ENCODE data around the gene C2CD3.

C2CD3 gene

DNA sequence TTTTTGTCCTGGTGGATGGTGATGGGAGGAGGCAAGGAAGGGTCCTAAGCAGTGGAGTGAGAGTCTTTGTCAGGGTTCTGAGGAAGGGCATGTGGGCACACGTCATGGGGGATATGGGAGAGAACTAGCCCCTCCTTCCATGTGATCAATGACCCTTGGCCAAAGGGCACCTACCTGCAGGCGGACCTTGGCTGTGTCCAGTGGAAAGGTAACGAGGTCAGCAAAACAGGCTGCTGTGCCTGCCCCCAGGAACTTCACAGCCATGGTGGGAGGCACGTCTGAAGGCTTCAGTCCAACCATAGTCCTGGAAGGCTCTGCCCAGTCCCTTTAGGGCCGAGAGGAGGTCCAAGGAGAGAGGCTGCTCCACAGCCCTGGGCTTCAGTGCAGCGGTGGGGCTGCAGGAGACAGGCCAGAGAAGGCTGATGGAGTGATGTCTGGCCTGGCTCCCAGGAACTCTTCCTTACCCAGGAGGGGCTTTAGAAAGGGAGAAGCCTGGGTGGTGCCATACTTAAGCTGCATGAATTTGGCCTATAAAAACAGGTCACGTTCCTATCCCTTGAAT, 164.0 kb downstream of the C2CD3 start:
- Histone ChIP-seq H3K36me3 (peaks cover 14 to 54% (median 15%) of the 10 kb centered on the region in 3 donors), H3K4me3 (no peak overlapping the region), H3K4me1 (no peaks in the 10 kb centered on the region), H3K9me3 (no peaks in the 10 kb centered on the region), H3K27ac (no peak overlapping the region), H3K27me3 (no peaks in the 10 kb centered on the region)
- TF ChIP-seq, protein P1, sequence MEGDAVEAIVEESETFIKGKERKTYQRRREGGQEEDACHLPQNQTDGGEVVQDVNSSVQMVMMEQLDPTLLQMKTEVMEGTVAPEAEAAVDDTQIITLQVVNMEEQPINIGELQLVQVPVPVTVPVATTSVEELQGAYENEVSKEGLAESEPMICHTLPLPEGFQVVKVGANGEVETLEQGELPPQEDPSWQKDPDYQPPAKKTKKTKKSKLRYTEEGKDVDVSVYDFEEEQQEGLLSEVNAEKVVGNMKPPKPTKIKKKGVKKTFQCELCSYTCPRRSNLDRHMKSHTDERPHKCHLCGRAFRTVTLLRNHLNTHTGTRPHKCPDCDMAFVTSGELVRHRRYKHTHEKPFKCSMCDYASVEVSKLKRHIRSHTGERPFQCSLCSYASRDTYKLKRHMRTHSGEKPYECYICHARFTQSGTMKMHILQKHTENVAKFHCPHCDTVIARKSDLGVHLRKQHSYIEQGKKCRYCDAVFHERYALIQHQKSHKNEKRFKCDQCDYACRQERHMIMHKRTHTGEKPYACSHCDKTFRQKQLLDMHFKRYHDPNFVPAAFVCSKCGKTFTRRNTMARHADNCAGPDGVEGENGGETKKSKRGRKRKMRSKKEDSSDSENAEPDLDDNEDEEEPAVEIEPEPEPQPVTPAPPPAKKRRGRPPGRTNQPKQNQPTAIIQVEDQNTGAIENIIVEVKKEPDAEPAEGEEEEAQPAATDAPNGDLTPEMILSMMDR (IDR thresholded peaks at IDR 0.05) = no peak
- intact Hi-C loops (cut with DNase I; ENCODE audit: low total_unique reads) = no loop called here
- DNase-seq = no peak

DNA sequence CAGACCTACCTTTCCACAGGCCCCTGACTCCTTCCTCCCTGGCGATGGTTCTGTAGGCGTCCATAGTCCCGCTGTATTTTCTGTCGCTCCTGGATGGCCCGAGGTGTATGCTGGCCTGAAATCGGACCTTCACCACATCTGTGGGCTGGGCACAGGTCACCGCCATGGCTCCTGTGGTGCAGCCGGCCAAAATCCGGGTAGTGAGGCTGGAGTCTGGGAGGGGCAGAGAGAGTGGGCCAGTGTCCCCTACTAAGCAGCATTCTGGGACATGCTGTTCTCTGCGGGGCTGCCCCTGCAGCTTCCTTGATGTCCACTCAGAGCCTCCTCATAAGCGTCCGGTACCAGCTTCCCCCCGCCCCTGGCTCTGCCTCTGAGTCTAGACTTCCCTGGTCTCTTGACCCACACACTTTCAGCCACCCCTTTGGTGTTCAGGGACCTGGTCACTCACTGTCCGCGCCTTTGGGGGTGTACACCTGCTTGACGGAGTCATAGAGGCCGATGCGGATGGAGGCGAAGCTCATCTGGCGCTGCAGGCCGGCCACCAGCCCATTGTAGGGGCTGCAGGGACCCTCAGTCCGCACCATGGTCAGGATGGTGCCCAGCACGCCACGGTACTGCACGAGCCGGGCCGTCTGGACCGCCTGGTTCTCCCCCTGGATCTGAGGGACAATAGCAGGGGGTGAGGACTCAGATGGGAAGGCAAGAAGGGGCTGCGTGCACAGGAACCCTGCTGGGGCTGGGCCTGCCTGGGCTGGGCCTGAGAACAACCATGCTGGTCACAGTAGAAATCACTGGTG, 164.9 kb downstream of the C2CD3 start:
- Histone ChIP-seq H3K4me3 (no peak overlapping the region), H3K4me1 (no peaks in the 10 kb centered on the region), H3K9me3 (no peaks in the 10 kb centered on the region), H3K36me3 (peaks cover 14 to 50% (median 15%) of the 10 kb centered on the region in 3 donors), H3K27me3 (no peaks in the 10 kb centered on the region), H3K27ac (no peak overlapping the region)
- intact Hi-C loops (cut with DNase I; ENCODE audit: low total_unique reads) = no loop called here
- TF ChIP-seq, protein P1 (IDR thresholded peaks at IDR 0.05) = no peak
- no peak for DNase-seq

DNA sequence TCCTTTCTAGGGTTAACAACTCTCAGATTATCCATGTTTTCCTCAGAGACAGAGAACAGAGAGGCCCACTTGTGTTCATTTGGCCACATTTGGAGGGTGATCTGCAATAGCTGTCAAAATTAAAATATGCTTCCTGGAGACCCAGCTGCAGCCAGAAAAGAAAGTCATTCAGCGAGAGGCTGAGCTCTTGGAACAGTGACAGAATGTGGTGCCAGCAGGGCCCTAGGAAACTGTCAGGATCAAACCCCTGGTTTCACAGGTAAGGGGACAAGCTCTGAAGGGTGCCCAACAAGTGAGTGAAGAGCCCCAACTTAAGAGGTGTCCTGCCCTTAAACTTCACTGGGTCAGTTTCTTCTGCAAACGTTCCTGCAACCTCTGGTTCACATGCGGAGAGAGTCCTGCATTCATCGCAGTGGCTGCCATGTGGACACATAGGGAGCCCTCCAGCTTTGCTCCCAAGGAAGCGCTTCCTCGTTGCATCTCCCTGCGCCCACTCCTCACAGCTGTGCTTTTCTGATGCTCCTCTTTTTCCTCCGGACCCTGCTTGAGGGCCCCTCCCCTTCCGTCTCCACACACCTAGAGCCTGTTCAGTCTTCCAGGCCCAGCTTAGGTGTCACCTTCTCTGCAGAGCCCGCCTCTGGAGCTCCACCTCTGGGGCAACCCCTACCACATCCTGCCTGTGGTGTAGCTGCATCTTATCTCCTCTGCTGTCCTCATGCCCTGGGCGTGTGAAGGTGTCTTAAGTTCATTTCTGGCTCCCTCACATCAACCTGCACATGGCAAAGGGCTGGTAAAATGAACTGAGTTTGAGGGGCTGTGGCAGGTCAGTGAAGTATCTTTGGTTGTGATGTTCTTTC, 165.8 kb downstream of the C2CD3 start:
- H3K4me1 ChIP-seq = no peaks in the 10 kb centered on the region
- peaks cover 14 to 50% (median 15%) of the 10 kb centered on the region in 3 donors for H3K36me3 ChIP-seq
- TF ChIP-seq, protein P1 (IDR thresholded peaks at IDR 0.05) = no peak
- no peaks in the 10 kb centered on the region for H3K27me3 ChIP-seq
- no peak overlapping the region for H3K4me3 ChIP-seq
- H3K9me3 ChIP-seq = no peaks in the 10 kb centered on the region
- H3K27ac ChIP-seq = no peak overlapping the region
- peak in 1 of 2 donors; percentile 20 for DNase-seq
- intact Hi-C loops (cut with DNase I; ENCODE audit: low total_unique reads) = no loop called here

DNA sequence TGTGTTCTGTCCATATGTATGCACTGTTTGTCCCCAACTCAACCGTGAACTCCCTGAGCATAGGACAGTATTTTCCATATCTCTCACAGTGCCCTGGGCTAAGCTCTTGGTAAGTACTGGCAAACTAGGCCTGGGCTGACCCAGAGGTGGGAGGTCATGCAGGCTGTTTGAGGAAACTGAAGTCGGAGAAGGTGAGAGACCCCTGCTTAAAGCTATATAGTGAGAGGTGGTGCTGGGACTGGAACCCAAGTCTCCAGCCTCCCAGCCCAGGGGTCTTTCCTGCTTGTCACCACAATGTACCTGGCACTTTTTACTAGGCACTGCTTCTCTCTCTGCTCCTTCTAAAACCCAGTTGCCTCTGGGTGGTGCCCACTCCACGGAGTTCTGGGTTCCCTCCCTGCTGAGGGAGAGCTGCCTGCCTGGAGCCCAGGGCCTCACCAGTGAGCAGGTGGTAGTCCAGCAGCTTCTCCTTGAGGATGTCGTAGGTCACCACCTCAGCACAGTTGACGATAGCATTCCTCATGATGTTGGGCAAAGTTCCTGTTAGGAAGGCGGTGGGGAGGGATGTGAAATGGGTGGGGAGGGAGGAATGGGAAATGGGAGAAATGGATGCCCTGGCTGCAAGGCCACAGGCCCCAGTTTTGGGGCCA, 166.6 kb downstream of the C2CD3 start:
- Histone ChIP-seq H3K4me3 (no peak overlapping the region), H3K27ac (no peak overlapping the region), H3K36me3 (peaks cover 14 to 50% (median 15%) of the 10 kb centered on the region in 3 donors), H3K27me3 (no peaks in the 10 kb centered on the region), H3K4me1 (no peaks in the 10 kb centered on the region), H3K9me3 (no peaks in the 10 kb centered on the region)
- no peak for DNase-seq
- TF ChIP-seq, protein P1 (IDR thresholded peaks at IDR 0.05) = no peak
- intact Hi-C loops (cut with DNase I; ENCODE audit: low total_unique reads) = no loop called here

DNA sequence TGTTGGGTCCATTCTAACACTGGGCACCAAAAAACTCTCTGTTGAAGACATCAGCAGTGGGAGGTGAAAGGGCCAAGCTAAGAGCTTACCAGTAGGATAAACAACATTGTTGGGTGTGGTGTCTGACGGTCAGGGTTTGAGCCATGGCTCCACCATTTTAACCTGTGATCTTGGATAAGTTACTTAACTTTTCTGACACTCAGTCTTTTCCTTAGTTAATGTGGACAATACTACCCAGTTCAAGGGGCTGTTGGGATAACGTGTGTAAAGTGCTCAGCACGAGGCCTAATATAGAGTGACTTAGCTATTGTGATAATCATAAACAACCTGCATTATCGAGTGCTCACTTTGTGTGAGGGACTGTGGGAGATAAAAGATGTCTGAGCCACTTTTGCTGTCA, 168.0 kb downstream of the C2CD3 start:
- H3K4me1 ChIP-seq = no peaks in the 10 kb centered on the region
- H3K27ac ChIP-seq = no peak overlapping the region
- TF ChIP-seq, protein P1 (IDR thresholded peaks at IDR 0.05) = no peak
- H3K4me3 ChIP-seq = no peak overlapping the region
- H3K27me3 ChIP-seq = no peaks in the 10 kb centered on the region
- H3K36me3 ChIP-seq = peaks cover 14 to 43% (median 15%) of the 10 kb centered on the region in 3 donors
- intact Hi-C loops (cut with DNase I; ENCODE audit: low total_unique reads) = no loop called here
- DNase-seq = no peak
- H3K9me3 ChIP-seq = no peaks in the 10 kb centered on the region
